Pancreas (tissue), 10 donors: Measurements from ENCODE around the gene AUP1. TPM values are rescaled to one million over a fixed set of nuclear protein-coding genes. Genes with fewer than 3 reads are reported as not detected.
A peak's percentile ranks its signal among the peaks of the same experiment; 100 is the strongest.

Experiments
- ATAC-seq, 4 donors: fragments of 200-7000 bp; cut with Tn5 transposase; one replicate each; pipeline versions ENCODE4 v1.8.0 to v1.9.1; 2020; ENCODE audit warnings: mild to moderate bottlenecking in 4 of 4, moderate library complexity in 4 of 4
- DNase-seq, 6 donors: peaks; one replicate each; pipeline ENCODE4 v3.0.0-alpha.2; 2020
- FAIRE-seq: peaks from 2 replicates; lab custom pipeline; 2012; peaks lifted over from hg19 to GRCh38; lab: Jason Lieb, UNC
- H3K27ac ChIP-seq, 4 donors: fragments of 200-600 bp; sonication (generic); 1 replicate in 3 of 4; 2 replicates in 1 of 4; pipeline versions ENCODE4 v1.5.0 to v1.8.0; 2020
- H3K27me3 ChIP-seq, 4 donors: fragments of 200-600 bp; one replicate each; pipeline ENCODE4 v1.8.0; 2021
- H3K36me3 ChIP-seq, 3 donors: fragments of 200-600 bp; sonication (generic) in 1 of 3; one replicate each; pipeline versions ENCODE4 v1.5.0 to v1.8.0; 2020 to 2021
- H3K4me1 ChIP-seq, 3 donors: fragments of 200-600 bp; one replicate each; pipeline ENCODE4 v1.8.0; 2021
- H3K4me3 ChIP-seq, 4 donors: fragments of 200-600 bp; sonication (generic) in 2 of 4; one replicate each; pipeline versions ENCODE4 v1.5.0 to v1.8.0; 2020 to 2021
- H3K9me3 ChIP-seq, 4 donors: fragments of 200-600 bp; one replicate each; pipeline ENCODE4 v1.8.0; 2021
- WGBS, 2 donors: extraction: QIAGEN DNeasy Blood & Tissue Kit; methylation state at CpG; one replicate each; pipeline ENCODE4 v1.1.7; 2013; 5-methylcytosine and 5-hydroxymethylcytosine counted together
- intact Hi-C, 3 donors: fragments of 100-400 bp; cut with DNase I; formaldehyde crosslinking; loops; one replicate each; pipeline versions ENCODE4 v1.11.1 to v1.14.2; 2022
- polyA plus RNA-seq, 2 donors: library from polyadenylated mRNA; stranded (reverse); fragments of 200-250 nt; gene quantifications; one replicate each; pipeline ENCODE4 v1.2.3, GENCODE V29; 2013
- total RNA-seq, 6 donors: library from RNA; stranded (reverse); fragmentation: NEBNext Ultra II Directional in 4 of 6; extraction: Animal tissue kit (Norgen Biotek cat#: 25700) in 4 of 6; gene quantifications; one replicate each; pipeline versions ENCODE4 v1.2.1 to v1.2.4, GENCODE V29; 2021 to 2023
- TF ChIP-seq, protein P1 (sequence below), 4 donors: fragments of 200-600 bp; sonication (generic) in 3 of 4; IDR thresholded peaks; one replicate each; pipeline versions ENCODE4 v1.5.0 to v1.8.0; 2021; ENCODE audit warnings: antibody characterized with exemption in 4 of 4
- donor health status: healthy with polysubstance abuse.
- donor health status: DM: no; HTN: no; CAD: no; lungs with moderate emphysema.
- donor health status: DM: no; HTN: no; CAD: no.
- donor health status: control.
- donor health status: control.
- donor health status: Bipolar disorder and iron deficiency.
- donor health status: DM: yes; HTN: yes; CAD: no.
- donor health status: DM: no; HTN: no; CAD: no.
- donor health status: DM: no; HTN: no; CAD: no.
- donor health status: DM: yes; HTN: yes; CAD: no.

The AUP1 gene
- total and polyA plus RNA-seq, 8 donors = 62.1 to 258 (median 71.8) TPM

DNA sequence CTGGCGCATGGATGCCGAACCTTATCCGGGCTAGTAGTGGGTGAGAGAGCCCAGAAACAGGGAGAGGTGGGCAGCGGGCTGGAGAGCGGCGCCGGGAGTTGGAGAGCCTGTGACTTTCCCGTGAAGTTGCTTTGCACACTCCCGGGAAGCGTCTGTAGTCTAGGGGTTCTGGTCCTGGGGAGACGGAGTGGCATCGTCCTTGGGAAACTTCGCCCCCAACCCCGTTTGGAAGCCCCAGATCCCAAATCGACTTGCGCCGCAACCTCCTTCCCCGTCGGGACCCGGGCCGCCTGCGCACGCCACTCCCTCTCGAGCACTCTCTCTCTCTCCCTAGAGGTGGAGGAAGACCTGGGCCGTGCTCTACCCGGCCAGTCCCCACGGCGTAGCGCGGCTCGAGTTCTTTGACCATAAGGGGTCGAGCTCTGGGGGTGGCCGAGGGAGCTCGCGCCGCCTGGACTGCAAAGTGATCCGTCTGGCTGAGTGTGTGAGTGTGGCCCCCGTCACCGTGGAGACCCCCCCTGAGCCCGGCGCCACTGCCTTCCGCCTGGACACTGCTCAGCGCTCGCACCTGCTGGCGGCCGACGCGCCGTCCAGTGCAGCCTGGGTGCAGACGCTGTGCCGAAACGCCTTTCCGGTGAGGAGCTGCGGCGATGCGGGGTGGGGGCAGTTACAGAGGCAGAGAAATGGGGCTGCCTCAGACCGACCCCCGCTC lies 25.5 kb upstream of the AUP1 start:
- H3K4me1 ChIP-seq = no peaks in the 10 kb centered on the region
- no peaks in the 10 kb centered on the region for H3K9me3 ChIP-seq
- H3K36me3 ChIP-seq = no peaks in the 10 kb centered on the region
- TF ChIP-seq, protein P1, sequence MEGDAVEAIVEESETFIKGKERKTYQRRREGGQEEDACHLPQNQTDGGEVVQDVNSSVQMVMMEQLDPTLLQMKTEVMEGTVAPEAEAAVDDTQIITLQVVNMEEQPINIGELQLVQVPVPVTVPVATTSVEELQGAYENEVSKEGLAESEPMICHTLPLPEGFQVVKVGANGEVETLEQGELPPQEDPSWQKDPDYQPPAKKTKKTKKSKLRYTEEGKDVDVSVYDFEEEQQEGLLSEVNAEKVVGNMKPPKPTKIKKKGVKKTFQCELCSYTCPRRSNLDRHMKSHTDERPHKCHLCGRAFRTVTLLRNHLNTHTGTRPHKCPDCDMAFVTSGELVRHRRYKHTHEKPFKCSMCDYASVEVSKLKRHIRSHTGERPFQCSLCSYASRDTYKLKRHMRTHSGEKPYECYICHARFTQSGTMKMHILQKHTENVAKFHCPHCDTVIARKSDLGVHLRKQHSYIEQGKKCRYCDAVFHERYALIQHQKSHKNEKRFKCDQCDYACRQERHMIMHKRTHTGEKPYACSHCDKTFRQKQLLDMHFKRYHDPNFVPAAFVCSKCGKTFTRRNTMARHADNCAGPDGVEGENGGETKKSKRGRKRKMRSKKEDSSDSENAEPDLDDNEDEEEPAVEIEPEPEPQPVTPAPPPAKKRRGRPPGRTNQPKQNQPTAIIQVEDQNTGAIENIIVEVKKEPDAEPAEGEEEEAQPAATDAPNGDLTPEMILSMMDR (IDR thresholded peaks at IDR 0.05) = no peak
- DNase-seq = peak; percentile 40 to 86 (median 66)
- WGBS, 2 donors = 3 to 6% methylated on average over 48 to 58 of the region's 58 CpGs
- ATAC-seq = peak; percentile 65 to 77 (median 74)
- H3K27me3 ChIP-seq = no peaks in the 10 kb centered on the region
- peak overlapping the region; percentile 65 to 77 (median 70) for H3K27ac ChIP-seq
- no peak for FAIRE-seq
- peak overlapping the region; percentile 59 to 93 (median 76) for H3K4me3 ChIP-seq
- intact Hi-C loops = no loop called here

DNA sequence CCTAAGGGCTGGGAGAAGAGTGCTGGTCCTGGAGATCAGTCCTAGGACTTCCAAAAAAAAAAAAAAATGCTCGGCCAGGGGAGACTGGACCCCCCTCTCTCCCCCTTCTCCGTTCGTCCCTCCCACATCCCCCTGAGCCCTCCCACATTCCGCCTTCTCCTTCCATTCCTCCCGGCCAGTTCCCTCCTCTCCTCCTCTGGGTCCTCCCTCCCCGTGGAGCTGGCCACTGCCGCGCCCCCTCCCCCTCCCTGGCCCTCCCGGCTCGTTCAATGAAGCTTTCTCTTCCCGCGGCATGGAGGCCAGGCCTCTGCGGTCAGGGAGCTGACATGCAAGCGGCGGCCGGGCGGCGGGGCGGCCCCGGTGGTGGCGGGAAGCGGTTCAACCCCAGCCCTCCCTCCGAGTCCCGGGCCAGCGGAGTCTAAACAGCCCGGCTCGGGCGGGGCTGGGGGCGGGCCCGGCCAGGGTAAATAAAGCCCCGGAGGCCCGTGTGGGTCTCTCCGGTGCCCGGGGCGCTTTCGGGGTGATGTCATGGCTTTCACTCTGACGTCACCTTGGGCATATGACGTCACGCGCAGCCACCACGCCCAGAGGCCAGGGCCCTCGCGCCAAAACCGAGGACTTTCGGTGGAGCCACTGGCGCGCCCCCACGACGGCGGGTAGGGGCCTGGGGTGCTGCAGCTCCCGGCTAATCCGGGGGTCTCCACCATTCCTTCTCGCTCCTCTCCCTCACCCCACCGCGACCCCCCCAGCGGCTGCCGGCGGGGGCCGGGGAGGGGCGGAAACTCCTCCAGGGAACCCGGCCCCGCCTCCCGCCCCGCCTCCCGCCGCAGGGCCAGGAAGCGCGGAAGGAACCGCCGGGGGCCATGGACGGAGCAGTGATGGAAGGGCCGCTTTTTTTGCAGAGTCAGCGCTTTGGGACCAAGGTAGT lies 24.6 kb upstream of the AUP1 start, which contains the start of the genes DOK1 and LOXL3:
Gene DOK1 (plus strand): TSS at position 829 of the 928 bp plus-strand sequence. CDS start 35 bp downstream, at position 864.
Gene LOXL3 (minus strand): TSS at position 51 of the 928 bp plus-strand sequence. CDS start 1,308 bp downstream, outside the sequence.
- Histone ChIP-seq H3K4me3 (peak within 1 kb of the TSS; percentile 59 to 93 (median 76)), H3K27ac (peak within 1 kb of the TSS; percentile 65 to 77 (median 70)), H3K27me3 (no peaks in the 10 kb centered on the region), H3K9me3 (no peaks in the 10 kb centered on the region), H3K36me3 (no peaks in the 10 kb centered on the region), H3K4me1 (peaks cover 0 to 5% (median 3%) of the 10 kb centered on the region in 3 donors)
- peak; percentile 89 to 94 (median 90) for ATAC-seq
- WGBS, 2 donors = 0% methylated on average over 38 to 73 of the region's 73 CpGs
- peak; percentile 82 to 93 (median 90) for DNase-seq
- TF ChIP-seq, protein P1 (IDR thresholded peaks at IDR 0.05) = no peak
- intact Hi-C loops = no loop called here
- FAIRE-seq = no peak

DNA sequence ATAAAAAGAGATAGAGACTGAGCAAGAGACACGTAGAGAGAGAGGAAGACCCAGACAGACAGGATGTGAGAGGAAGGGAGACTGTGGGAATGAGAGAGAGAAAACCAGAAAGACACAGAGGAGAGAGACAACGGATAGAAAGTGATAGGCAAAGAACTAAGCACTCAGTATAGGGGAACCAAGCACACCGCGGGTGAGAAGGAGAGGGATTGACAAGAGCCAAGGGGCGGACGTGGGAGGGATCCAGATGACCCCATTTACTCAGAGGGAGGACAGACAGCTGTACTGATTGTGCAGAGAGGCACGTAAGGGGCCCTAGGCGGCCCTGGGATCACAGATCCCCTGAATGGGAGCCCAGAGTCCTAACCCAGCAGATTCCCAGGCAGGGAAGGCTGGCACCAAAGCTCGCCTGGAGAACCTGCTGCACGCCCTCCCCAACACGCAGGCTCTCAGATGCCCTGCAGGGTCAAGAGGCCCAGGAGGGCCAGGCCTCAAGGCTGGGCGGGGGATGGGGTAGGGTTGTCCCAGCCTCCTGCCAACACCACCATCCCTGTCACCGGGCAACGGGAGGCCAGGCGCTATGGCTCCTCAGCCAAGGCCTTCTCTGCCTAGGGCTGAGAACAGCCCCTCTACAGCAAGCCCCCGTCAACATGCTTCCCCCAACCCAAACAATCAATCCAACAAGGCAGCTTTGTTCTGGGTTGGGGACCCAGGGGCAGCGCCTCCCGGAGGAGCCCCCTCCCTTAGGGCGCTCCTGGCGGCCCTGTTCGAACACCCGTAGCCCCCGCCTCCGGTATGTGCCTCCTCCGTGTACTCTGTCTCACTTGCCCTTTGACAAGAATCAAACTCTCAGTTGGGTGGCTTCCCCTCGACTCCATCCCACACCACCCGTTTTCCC lies 23.7 kb upstream of the AUP1 start:
- TF ChIP-seq, protein P1 (IDR thresholded peaks at IDR 0.05) = no peak
- no peaks in the 10 kb centered on the region for H3K36me3 ChIP-seq
- intact Hi-C loops = no loop called here
- no peaks in the 10 kb centered on the region for H3K9me3 ChIP-seq
- H3K27ac ChIP-seq = no peak overlapping the region
- ATAC-seq (no peak), DNase-seq (peak in 4 of 6 donors; percentile 28 to 78 (median 55)), FAIRE-seq (no peak)
- whole genome bisulfite sequencing, 2 donors = 62 to 63% methylated on average over 27 of the region's 27 CpGs
- peak overlapping the region in 2 of 4 donors; percentile 60 to 93 for H3K4me3 ChIP-seq
- H3K27me3 ChIP-seq = no peaks in the 10 kb centered on the region
- peaks cover 0 to 7% (median 3%) of the 10 kb centered on the region in 3 donors for H3K4me1 ChIP-seq
